GM12878 (cell line): Measurements from ENCODE around the gene TMEM151A. TPM values are rescaled to one million over a fixed set of nuclear protein-coding genes. Genes with fewer than 3 reads are reported as not detected.

Source experiments
- CBX3 ChIP-seq: fragments of 200-600 bp; sonication (generic); IDR thresholded peaks from 2 replicates; pipeline ENCODE4 v1.6.1; 2016; ENCODE audit warnings: low read depth, borderline replicate concordance
- CEBPB ChIP-seq, 2 experiments: fragments of 150-350 bp in 1 of 2; IDR thresholded peaks; 2 replicates each; pipeline ENCODE4 v1.6.1; 2012 to 2014; ENCODE audit warnings: low read depth in 2 of 2, low read length in 2 of 2, borderline replicate concordance in 1 of 2, inconsistent platforms in 1 of 2
- FOXM1 ChIP-seq: IDR thresholded peaks from 2 replicates; pipeline ENCODE4 v1.6.1; 2012; ENCODE audit warnings: low read depth, mild to moderate bottlenecking, inconsistent platforms, low read length, moderate library complexity
- GATAD2B ChIP-seq: fragments of 450-650 bp; conservative IDR thresholded peaks from 2 replicates; pipeline ENCODE4 v1.6.1; 2017; ENCODE audit warnings: low read depth, mild to moderate bottlenecking, moderate library complexity
- IKZF2 ChIP-seq, 2 experiments: fragments of 450-650 bp; IDR thresholded peaks; 2 replicates each; pipeline ENCODE4 v1.6.1; 2017; ENCODE audit warnings: mild to moderate bottlenecking in 2 of 2, moderate library complexity in 2 of 2
- NFYB ChIP-seq: IDR thresholded peaks from 2 replicates; pipeline ENCODE4 v1.6.1; 2011; ENCODE audit warnings: low read depth, mild to moderate bottlenecking, low read length, improper control_type of control experiment, moderate library complexity; ENCODE audit not compliant: insufficient read depth
- PAX8 ChIP-seq: fragments of 450-650 bp; IDR thresholded peaks from 2 replicates; pipeline ENCODE4 v1.6.1; 2017; ENCODE audit warnings: mild to moderate bottlenecking, moderate library complexity
- RFX5 ChIP-seq: IDR thresholded peaks from 2 replicates; pipeline ENCODE4 v1.6.1; 2011; ENCODE audit warnings: low read depth, low read length, improper control_type of control experiment
- SMAD1 ChIP-seq: fragments of 450-650 bp; IDR thresholded peaks from 2 replicates; pipeline ENCODE4 v1.6.1; 2018; ENCODE audit warnings: mild to moderate bottlenecking, low read depth; ENCODE audit not compliant: partially characterized antibody
- SMARCA5 ChIP-seq: fragments of 450-650 bp; IDR thresholded peaks from 2 replicates; pipeline ENCODE4 v1.6.1; 2017; ENCODE audit warnings: mild to moderate bottlenecking
- ZNF207 ChIP-seq: fragments of 450-650 bp; IDR thresholded peaks from 2 replicates; pipeline ENCODE4 v1.6.1; 2014; ENCODE audit warnings: antibody characterized with exemption, mild to moderate bottlenecking, borderline replicate concordance
- ZNF24 ChIP-seq: fragments of 450-650 bp; IDR thresholded peaks from 2 replicates; pipeline ENCODE4 v1.6.1; 2017; ENCODE audit warnings: antibody characterized with exemption, mild to moderate bottlenecking
- polyA plus RNA-seq, 11 experiments: library from polyadenylated mRNA; depleted of rRNA in 4 of 11; unstranded in 6 of 11; stranded (reverse) in 5 of 11; fragments of >200 nt; fragmentation: Nextera tagmentation in 4 of 11; fragmentation: Illumina TruSeq in 1 of 11; extraction: Ambion mirVana in 4 of 11; extraction: Trizol in 1 of 11; gene quantifications; 1 replicate in 1 of 11; 2 replicates in 10 of 11; pipeline versions ENCODE4 v1.2.1 to v1.2.3, GENCODE V29; 2011 to 2016; ENCODE audit warnings: inconsistent platforms in 2 of 11, missing spikeins in 2 of 11, low read depth in 1 of 11
- total RNA-seq, 4 experiments: library from RNA; depleted of rRNA in 3 of 4; stranded (reverse); fragments of >200 nt in 3 of 4; fragmentation: Illumina TruSeq in 1 of 4; extraction: Trizol in 1 of 4; gene quantifications; 2 replicates each; pipeline versions ENCODE4 v1.2.1 to v1.2.3, GENCODE V29; 2013 to 2021
- TF ChIP-seq, protein P1 (sequence below): fragments of 150-350 bp; IDR thresholded peaks from 2 replicates; pipeline ENCODE4 v1.6.1; 2016; ENCODE audit warnings: low read depth, low read length
- TF ChIP-seq, protein P2 (sequence below): fragments of 450-650 bp; IDR thresholded peaks from 2 replicates; pipeline ENCODE4 v1.6.1; 2016; ENCODE audit warnings: mild to moderate bottlenecking, moderate library complexity, borderline replicate concordance
- TF ChIP-seq, protein P3 (sequence below): fragments of 450-650 bp; formaldehyde crosslinking; IDR thresholded peaks from 2 replicates; pipeline ENCODE4 v1.5.0; 2022; ENCODE audit warnings: mild to moderate bottlenecking, missing genetic modification characterization
- TF ChIP-seq, protein P4 (sequence below): IDR thresholded peaks from 2 replicates; pipeline ENCODE4 v1.6.1; 2012; ENCODE audit warnings: low read length, inconsistent platforms

TMEM151A gene
- total and polyA plus RNA-seq, 10 of the 15 experiments (the other 5 are each of a cell fraction or from before 2014, with no cell fraction given): not detected

DNA sequence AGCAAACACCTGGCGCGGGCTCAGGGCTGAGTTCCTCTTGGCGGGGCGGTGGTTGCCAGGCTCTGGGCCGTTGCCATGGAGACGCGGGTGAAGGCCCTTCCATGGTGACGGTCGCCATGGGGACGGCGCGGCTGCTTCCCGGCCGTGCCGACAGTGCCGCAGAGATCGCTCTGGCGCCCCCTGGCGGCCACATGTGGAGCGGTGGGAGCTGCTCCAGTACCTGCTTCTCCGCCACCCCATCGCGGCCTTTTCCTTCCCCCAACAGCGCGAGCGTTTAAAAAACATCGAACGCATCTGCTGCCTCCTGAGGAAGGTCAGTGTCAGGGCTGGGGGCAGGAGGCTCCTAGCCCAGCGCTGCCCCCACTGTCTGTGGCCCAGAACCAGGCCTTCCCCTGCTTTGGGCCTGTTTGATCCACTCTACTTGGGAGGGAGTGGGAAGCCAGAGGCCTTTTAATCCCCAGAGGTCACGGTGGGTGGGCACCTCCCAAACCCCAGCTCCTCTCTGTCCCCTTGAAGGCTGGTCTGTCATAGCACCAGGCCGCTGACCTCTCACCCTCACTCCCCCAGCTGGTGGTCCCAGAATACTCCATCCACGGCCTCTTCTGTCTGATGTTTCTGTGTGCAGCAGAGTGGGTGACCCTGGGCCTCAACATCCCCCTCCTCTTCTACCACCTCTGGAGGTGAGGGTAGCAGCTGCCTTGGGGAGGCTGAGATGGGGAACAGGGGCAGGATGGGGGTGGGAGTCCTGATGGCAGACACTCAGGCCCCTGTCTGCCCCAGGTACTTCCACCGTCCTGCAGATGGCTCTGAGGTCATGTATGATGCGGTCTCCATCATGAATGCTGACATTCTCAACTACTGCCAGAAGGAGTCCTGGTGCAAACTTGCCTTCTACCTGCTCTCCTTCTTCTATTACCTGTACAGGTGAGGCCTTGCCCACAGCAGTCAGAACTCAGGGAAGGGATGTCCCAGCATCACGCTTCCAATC, 8.9 kb upstream of the TMEM151A start (continued):
- TF ChIP-seq, protein P1, sequence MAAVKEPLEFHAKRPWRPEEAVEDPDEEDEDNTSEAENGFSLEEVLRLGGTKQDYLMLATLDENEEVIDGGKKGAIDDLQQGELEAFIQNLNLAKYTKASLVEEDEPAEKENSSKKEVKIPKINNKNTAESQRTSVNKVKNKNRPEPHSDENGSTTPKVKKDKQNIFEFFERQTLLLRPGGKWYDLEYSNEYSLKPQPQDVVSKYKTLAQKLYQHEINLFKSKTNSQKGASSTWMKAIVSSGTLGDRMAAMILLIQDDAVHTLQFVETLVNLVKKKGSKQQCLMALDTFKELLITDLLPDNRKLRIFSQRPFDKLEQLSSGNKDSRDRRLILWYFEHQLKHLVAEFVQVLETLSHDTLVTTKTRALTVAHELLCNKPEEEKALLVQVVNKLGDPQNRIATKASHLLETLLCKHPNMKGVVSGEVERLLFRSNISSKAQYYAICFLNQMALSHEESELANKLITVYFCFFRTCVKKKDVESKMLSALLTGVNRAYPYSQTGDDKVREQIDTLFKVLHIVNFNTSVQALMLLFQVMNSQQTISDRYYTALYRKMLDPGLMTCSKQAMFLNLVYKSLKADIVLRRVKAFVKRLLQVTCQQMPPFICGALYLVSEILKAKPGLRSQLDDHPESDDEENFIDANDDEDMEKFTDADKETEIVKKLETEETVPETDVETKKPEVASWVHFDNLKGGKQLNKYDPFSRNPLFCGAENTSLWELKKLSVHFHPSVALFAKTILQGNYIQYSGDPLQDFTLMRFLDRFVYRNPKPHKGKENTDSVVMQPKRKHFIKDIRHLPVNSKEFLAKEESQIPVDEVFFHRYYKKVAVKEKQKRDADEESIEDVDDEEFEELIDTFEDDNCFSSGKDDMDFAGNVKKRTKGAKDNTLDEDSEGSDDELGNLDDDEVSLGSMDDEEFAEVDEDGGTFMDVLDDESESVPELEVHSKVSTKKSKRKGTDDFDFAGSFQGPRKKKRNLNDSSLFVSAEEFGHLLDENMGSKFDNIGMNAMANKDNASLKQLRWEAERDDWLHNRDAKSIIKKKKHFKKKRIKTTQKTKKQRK: no peak
- TF ChIP-seq, protein P2, sequence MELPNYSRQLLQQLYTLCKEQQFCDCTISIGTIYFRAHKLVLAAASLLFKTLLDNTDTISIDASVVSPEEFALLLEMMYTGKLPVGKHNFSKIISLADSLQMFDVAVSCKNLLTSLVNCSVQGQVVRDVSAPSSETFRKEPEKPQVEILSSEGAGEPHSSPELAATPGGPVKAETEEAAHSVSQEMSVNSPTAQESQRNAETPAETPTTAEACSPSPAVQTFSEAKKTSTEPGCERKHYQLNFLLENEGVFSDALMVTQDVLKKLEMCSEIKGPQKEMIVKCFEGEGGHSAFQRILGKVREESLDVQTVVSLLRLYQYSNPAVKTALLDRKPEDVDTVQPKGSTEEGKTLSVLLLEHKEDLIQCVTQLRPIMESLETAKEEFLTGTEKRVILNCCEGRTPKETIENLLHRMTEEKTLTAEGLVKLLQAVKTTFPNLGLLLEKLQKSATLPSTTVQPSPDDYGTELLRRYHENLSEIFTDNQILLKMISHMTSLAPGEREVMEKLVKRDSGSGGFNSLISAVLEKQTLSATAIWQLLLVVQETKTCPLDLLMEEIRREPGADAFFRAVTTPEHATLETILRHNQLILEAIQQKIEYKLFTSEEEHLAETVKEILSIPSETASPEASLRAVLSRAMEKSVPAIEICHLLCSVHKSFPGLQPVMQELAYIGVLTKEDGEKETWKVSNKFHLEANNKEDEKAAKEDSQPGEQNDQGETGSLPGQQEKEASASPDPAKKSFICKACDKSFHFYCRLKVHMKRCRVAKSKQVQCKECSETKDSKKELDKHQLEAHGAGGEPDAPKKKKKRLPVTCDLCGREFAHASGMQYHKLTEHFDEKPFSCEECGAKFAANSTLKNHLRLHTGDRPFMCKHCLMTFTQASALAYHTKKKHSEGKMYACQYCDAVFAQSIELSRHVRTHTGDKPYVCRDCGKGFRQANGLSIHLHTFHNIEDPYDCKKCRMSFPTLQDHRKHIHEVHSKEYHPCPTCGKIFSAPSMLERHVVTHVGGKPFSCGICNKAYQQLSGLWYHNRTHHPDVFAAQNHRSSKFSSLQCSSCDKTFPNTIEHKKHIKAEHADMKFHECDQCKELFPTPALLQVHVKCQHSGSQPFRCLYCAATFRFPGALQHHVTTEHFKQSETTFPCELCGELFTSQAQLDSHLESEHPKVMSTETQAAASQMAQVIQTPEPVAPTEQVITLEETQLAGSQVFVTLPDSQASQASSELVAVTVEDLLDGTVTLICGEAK: peak; percentile 85
- no peak for TF ChIP-seq PAX8
- TF ChIP-seq GATAD2B: 0 out of 2 replicates have a peak, but pooled peaks have one; percentile 37
- TF ChIP-seq SMARCA5: no peak
- TF ChIP-seq ZNF207: peak; percentile 86
- TF ChIP-seq SMAD1: no peak
- TF ChIP-seq IKZF2 (IDR thresholded peaks at IDR 0.05): no peak
- no peak for TF ChIP-seq ZNF24
- no peak for TF ChIP-seq CEBPB (IDR thresholded peaks at IDR 0.05; ENCODE audit: borderline replicate concordance in 1 of 2, low read depth in 2 of 2, low read length in 2 of 2)
- TF ChIP-seq, protein P3, sequence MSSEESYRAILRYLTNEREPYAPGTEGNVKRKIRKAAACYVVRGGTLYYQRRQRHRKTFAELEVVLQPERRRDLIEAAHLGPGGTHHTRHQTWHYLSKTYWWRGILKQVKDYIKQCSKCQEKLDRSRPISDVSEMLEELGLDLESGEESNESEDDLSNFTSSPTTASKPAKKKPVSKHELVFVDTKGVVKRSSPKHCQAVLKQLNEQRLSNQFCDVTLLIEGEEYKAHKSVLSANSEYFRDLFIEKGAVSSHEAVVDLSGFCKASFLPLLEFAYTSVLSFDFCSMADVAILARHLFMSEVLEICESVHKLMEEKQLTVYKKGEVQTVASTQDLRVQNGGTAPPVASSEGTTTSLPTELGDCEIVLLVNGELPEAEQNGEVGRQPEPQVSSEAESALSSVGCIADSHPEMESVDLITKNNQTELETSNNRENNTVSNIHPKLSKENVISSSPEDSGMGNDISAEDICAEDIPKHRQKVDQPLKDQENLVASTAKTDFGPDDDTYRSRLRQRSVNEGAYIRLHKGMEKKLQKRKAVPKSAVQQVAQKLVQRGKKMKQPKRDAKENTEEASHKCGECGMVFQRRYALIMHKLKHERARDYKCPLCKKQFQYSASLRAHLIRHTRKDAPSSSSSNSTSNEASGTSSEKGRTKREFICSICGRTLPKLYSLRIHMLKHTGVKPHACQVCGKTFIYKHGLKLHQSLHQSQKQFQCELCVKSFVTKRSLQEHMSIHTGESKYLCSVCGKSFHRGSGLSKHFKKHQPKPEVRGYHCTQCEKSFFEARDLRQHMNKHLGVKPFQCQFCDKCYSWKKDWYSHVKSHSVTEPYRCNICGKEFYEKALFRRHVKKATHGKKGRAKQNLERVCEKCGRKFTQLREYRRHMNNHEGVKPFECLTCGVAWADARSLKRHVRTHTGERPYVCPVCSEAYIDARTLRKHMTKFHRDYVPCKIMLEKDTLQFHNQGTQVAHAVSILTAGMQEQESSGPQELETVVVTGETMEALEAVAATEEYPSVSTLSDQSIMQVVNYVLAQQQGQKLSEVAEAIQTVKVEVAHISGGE (CRISPR knock-in tag): no peak
- TF ChIP-seq NFYB: no peak
- TF ChIP-seq RFX5: peak; percentile 72; the same call in 1 of the 2 replicates
- TF ChIP-seq FOXM1: peak; percentile 40; the same call in 1 of the 2 replicates
- no peak for TF ChIP-seq CBX3
- TF ChIP-seq, protein P4, sequence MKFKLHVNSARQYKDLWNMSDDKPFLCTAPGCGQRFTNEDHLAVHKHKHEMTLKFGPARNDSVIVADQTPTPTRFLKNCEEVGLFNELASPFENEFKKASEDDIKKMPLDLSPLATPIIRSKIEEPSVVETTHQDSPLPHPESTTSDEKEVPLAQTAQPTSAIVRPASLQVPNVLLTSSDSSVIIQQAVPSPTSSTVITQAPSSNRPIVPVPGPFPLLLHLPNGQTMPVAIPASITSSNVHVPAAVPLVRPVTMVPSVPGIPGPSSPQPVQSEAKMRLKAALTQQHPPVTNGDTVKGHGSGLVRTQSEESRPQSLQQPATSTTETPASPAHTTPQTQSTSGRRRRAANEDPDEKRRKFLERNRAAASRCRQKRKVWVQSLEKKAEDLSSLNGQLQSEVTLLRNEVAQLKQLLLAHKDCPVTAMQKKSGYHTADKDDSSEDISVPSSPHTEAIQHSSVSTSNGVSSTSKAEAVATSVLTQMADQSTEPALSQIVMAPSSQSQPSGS: no peak
